HepG2 (cell line): Measurements from ENCODE around the gene LCLAT1. TPM values are rescaled to one million over a fixed set of nuclear protein-coding genes. Genes with fewer than 3 reads are reported as not detected.

Source experiments
- ATAC-seq: fragments of 200-7000 bp; cut with Tn5 transposase; 3 replicates; pipeline ENCODE4 v1.9.1; 2020; ENCODE audit warnings: mild to moderate bottlenecking, moderate library complexity
- BruUV-seq: library from RNA; stranded (reverse); fragments of 400-500 nt; replicated peaks from 2 replicates; lab custom pipeline; 2021; lab: Mats Ljungman, UMichigan
- CTCF ChIA-PET: fragments of 300-600 bp; formaldehyde crosslinking; extraction: SDS; loops from one replicate; lab custom pipeline; 2021; ENCODE audit warnings: low total read pairs, inconsistent platforms, low intra/inter-chr PET ratio; lab: Yijun Ruan, JAX
- POLR2A ChIA-PET: fragments of 350-600 bp; sonication (Branson Sonifier 250); formaldehyde crosslinking; loops from one replicate; lab custom pipeline; 2020; ENCODE audit warnings: antibody characterized with exemption, inconsistent platforms; lab: Yijun Ruan, JAX
- DNase-seq: peaks from one replicate; pipeline ENCODE4 v3.0.0-alpha.2; 2015; ENCODE audit warnings: low spot score
- FAIRE-seq: peaks from 3 replicates; lab custom pipeline; 2011; peaks lifted over from hg19 to GRCh38; lab: Jason Lieb, UNC
- H2AFZ ChIP-seq: one replicate; pipeline ENCODE4 v1.6.1; 2011; ENCODE audit warnings: low read length, inconsistent platforms
- H3K27ac ChIP-seq: fragments of 300-600 bp; 3 replicates; pipeline ENCODE4 v1.8.0; 2011; ENCODE audit warnings: mixed run types, mild to moderate bottlenecking, mixed read lengths, low read length, inconsistent platforms; ENCODE audit not compliant: insufficient read depth; ENCODE audit errors: extremely low read length
- H3K27me3 ChIP-seq, 2 experiments: fragments of 200-600 bp in 1 of 2; 2 replicates in 1 of 2; 3 replicates in 1 of 2; pipeline versions ENCODE4 v1.6.0 to v1.8.0; 2011; ENCODE audit warnings: low read length in 2 of 2, mild to moderate bottlenecking in 2 of 2, moderate library complexity in 2 of 2, inconsistent platforms in 1 of 2; ENCODE audit not compliant: insufficient read depth in 2 of 2, control insufficient read depth in 1 of 2
- H3K36me3 ChIP-seq, 2 experiments: fragments of 200-600 bp in 1 of 2; replicated peaks in 1 of 2; 2 replicates in 1 of 2; 3 replicates in 1 of 2; pipeline versions ENCODE4 v1.5.1 to v1.8.0; 2011; ENCODE audit warnings: low read length in 2 of 2, inconsistent platforms in 1 of 2; ENCODE audit not compliant: insufficient read depth in 2 of 2, control insufficient read depth in 1 of 2
- H3K4me1 ChIP-seq: 2 replicates; pipeline ENCODE4 v1.5.1; 2012; ENCODE audit warnings: low read length, inconsistent platforms; ENCODE audit not compliant: insufficient read depth
- H3K4me2 ChIP-seq: 2 replicates; pipeline ENCODE4 v1.6.0; 2011; ENCODE audit warnings: low read depth, low read length, inconsistent platforms
- H3K4me3 ChIP-seq, 3 experiments: fragments of 200-600 bp in 1 of 3; sonication (generic), shearing (Covaris generic) in 1 of 3; replicated peaks in 1 of 3; 2 replicates each; pipeline ENCODE4 v1.5.1; 2011 to 2016; ENCODE audit warnings: low read length in 3 of 3, inconsistent platforms in 2 of 3, low read depth in 2 of 3, mild to moderate bottlenecking in 2 of 3, control low read depth in 1 of 3, mixed read lengths in 1 of 3; ENCODE audit not compliant: insufficient read depth in 1 of 3
- H3K79me2 ChIP-seq: one replicate; pipeline ENCODE4 v1.6.1; 2011; ENCODE audit warnings: low read length, inconsistent platforms; ENCODE audit not compliant: insufficient read depth
- H3K9ac ChIP-seq: 2 replicates; pipeline ENCODE4 v1.6.0; 2011; ENCODE audit warnings: mild to moderate bottlenecking, low read depth, low read length, inconsistent platforms; ENCODE audit not compliant: insufficient read depth
- H3K9me3 ChIP-seq: 2 replicates; pipeline ENCODE4 v1.5.1; 2012; ENCODE audit warnings: mild to moderate bottlenecking, low read length
- H4K20me1 ChIP-seq: 2 replicates; pipeline ENCODE4 v1.6.0; 2011; ENCODE audit warnings: inconsistent platforms, mild to moderate bottlenecking, low read length, moderate library complexity; ENCODE audit not compliant: insufficient read depth
- AGO2 ChIP-seq: fragments of 200-400 bp; formaldehyde crosslinking; optimal IDR thresholded peaks from 2 replicates; pipeline ENCODE3; 2017; ENCODE audit warnings: mild to moderate bottlenecking, low read depth, low read length, moderate library complexity
- ATF6 ChIP-seq: sonication (generic); formaldehyde crosslinking; conservative IDR thresholded peaks from 2 replicates; pipeline ENCODE4 v1.4.0; 2020; ENCODE audit warnings: missing genetic modification reagents
- CENPT ChIP-seq: sonication (generic); formaldehyde crosslinking; IDR thresholded peaks from 2 replicates; pipeline ENCODE4 v1.8.0; 2022; ENCODE audit warnings: low read depth, mild to moderate bottlenecking, moderate library complexity, missing genetic modification reagents
- CERS6 ChIP-seq: sonication (generic); formaldehyde crosslinking; IDR thresholded peaks from 2 replicates; pipeline ENCODE4 v1.5.0; 2020; ENCODE audit warnings: missing genetic modification reagents
- CHCHD3 ChIP-seq: sonication (generic); formaldehyde crosslinking; IDR thresholded peaks from 2 replicates; pipeline ENCODE4 v1.8.0; 2022; ENCODE audit warnings: mild to moderate bottlenecking, missing genetic modification reagents, moderate library complexity
- HOXA7 ChIP-seq: sonication (generic); formaldehyde crosslinking; IDR thresholded peaks from 2 replicates; pipeline ENCODE4 v1.8.1; 2022; ENCODE audit warnings: mild to moderate bottlenecking, missing genetic modification reagents, moderate library complexity
- PITX1 ChIP-seq: sonication (generic); formaldehyde crosslinking; IDR thresholded peaks from 2 replicates; pipeline ENCODE4 v1.5.1; 2020; ENCODE audit warnings: mild to moderate bottlenecking, missing genetic modification reagents
- RAD51 ChIP-seq: fragments of 450-650 bp; IDR thresholded peaks from 2 replicates; pipeline ENCODE4 v1.6.1; 2016; ENCODE audit warnings: borderline replicate concordance
- ZFP90 ChIP-seq: sonication (generic); formaldehyde crosslinking; IDR thresholded peaks from 2 replicates; pipeline ENCODE4 v1.8.0; 2022; ENCODE audit warnings: missing genetic modification reagents, mild to moderate bottlenecking, inconsistent platforms, borderline replicate concordance
- ZNF570 ChIP-seq: sonication (generic); formaldehyde crosslinking; IDR thresholded peaks from 2 replicates; pipeline ENCODE4 v1.4.0; 2020; ENCODE audit warnings: mild to moderate bottlenecking, missing genetic modification reagents, borderline replicate concordance
- ZNF770 ChIP-seq: sonication (generic); formaldehyde crosslinking; IDR thresholded peaks from 2 replicates; pipeline ENCODE4 v1.5.0; 2020; ENCODE audit warnings: mild to moderate bottlenecking, missing genetic modification reagents
- WGBS: methylation state at CpG from one replicate; pipeline ENCODE4 v1.1.6; 2017; ENCODE audit warnings: low lambda C conversion rate; 5-methylcytosine and 5-hydroxymethylcytosine counted together
- in situ Hi-C: cut with HindIII; loops from 2 replicates; pipeline ENCODE4 v1.10.0; 2017; ENCODE audit warnings: low pct_unique_long_range_greater_than_20kb; ENCODE audit not compliant: extremely low pct_ligation_motif_present
- intact Hi-C: fragments of 100-400 bp; cut with micrococcal nuclease; formaldehyde crosslinking; loops from one replicate; pipeline ENCODE4 v1.10.0; 2022; ENCODE audit not compliant: unreplicated experiment
- polyA plus RNA-seq, 8 experiments: library from polyadenylated mRNA; depleted of rRNA in 3 of 8; stranded (reverse) in 7 of 8; unstranded in 1 of 8; fragments of >200 nt; fragmentation: Illumina TruSeq in 4 of 8; extraction: Trizol in 4 of 8; gene quantifications; 2 replicates each; pipeline versions ENCODE4 v1.2.1 to v1.2.3, GENCODE V29; 2011 to 2016; ENCODE audit warnings: low read depth in 4 of 8, missing spikeins in 1 of 8, mixed read lengths in 1 of 8; ENCODE audit not compliant: insufficient read depth in 1 of 8
- total RNA-seq, 5 experiments: library from RNA; depleted of rRNA; stranded (reverse); fragments of >200 nt; fragmentation: Illumina TruSeq; extraction: Trizol; gene quantifications; 2 replicates each; pipeline ENCODE4 v1.2.3, GENCODE V29; 2016; ENCODE audit warnings: low read depth in 1 of 5

LCLAT1 gene
- total and polyA plus RNA-seq, 2 of the 13 experiments (the other 11 are each of a cell fraction or from before 2014, with no cell fraction given) = 18.0 to 28.0 TPM

GRCh38 chr2:30686669-30687068 is 239.6 kb downstream of the LCLAT1 start:
- H3K4me2 ChIP-seq = no peak overlapping the region
- ChIA-PET POLR2A (no interaction called here), CTCF (interaction anchor here (1.2 kb wide), 1 partner anchor 25 kb away, joined by 5 read pairs; no protein-coding TSS in a partner anchor)
- no TSS peak for BruUV-seq
- 56% methylated on average over 4 of the region's 4 CpGs for WGBS
- TF ChIP-seq ZNF770 (CRISPR knock-in tag) = no peak
- TF ChIP-seq PITX1 (CRISPR knock-in tag) = no peak
- no peak for TF ChIP-seq ZNF570 (CRISPR knock-in tag)
- no peak for TF ChIP-seq CHCHD3 (CRISPR knock-in tag)
- TF ChIP-seq AGO2 = no peak
- TF ChIP-seq ZFP90 (CRISPR knock-in tag) = no peak
- no peak for TF ChIP-seq CERS6 (CRISPR knock-in tag)
- no peak for TF ChIP-seq RAD51
- TF ChIP-seq ATF6 (CRISPR knock-in tag) = no peak
- no peak for TF ChIP-seq HOXA7
- no peak for TF ChIP-seq CENPT
- H3K27me3 ChIP-seq = peaks cover 0 to 28% of the 10 kb centered on the region in 2 experiments; a peak in 3 of 5 replicates
- no peak overlapping the region for H3K27ac ChIP-seq
- no peaks in the 10 kb centered on the region for H3K9me3 ChIP-seq
- intact Hi-C loops (no loop called here), in situ Hi-C loops (loop anchor here (10.0 kb wide), 1 partner anchor 252 kb away; no protein-coding TSS in a partner anchor)
- H3K36me3 ChIP-seq = no peaks in the 10 kb centered on the region
- H3K9ac ChIP-seq = no peak overlapping the region
- DNase-seq = no peak
- H3K4me1 ChIP-seq = no peaks in the 10 kb centered on the region
- FAIRE-seq = no peak
- ATAC-seq = no peak
- H4K20me1 ChIP-seq = no peaks in the 10 kb centered on the region
- no peak overlapping the region for H3K4me3 ChIP-seq
- H3K79me2 ChIP-seq = no peaks in the 10 kb centered on the region
- no peak overlapping the region for H2AFZ ChIP-seq
